Peyer's patch (tissue), 4 donors: ENCODE data around the gene LRRC28. TPM values are rescaled to one million over a fixed set of nuclear protein-coding genes. Genes with fewer than 3 reads are reported as not detected.

Experiments used
- DNase-seq, 3 donors: peaks; one replicate each; pipeline ENCODE4 v3.0.0-alpha.2; 2017 to 2019
- H3K27ac ChIP-seq, 4 donors: fragments of 200-600 bp; sonication (generic); one replicate each; pipeline ENCODE4 v1.5.1; 2016 to 2019
- H3K27me3 ChIP-seq, 2 donors: fragments of 200-600 bp; sonication (generic); one replicate each; pipeline ENCODE4 v1.5.1; 2019
- H3K36me3 ChIP-seq, 3 donors: fragments of 200-600 bp; sonication (generic); one replicate each; pipeline ENCODE4 v1.5.1; 2016 to 2019
- H3K4me1 ChIP-seq, 4 donors: fragments of 200-600 bp; sonication (generic); one replicate each; pipeline ENCODE4 v1.5.1; 2016 to 2019
- H3K4me3 ChIP-seq, 4 donors: fragments of 200-600 bp; sonication (generic); 1 replicate in 3 of 4; 2 replicates in 1 of 4; pipeline ENCODE4 v1.5.1; 2016 to 2019; ENCODE audit warnings: mild to moderate bottlenecking in 1 of 4
- H3K9me3 ChIP-seq, 4 donors: fragments of 200-600 bp; sonication (generic); one replicate each; pipeline ENCODE4 v1.5.1; 2016 to 2019; ENCODE audit warnings: mild to moderate bottlenecking in 1 of 4
- CTCF ChIP-seq, 6 experiments: fragments of 450-650 bp in 4 of 6; fragments of 200-600 bp in 2 of 6; sonication (generic) in 1 of 6; IDR thresholded peaks; one replicate each; pipeline ENCODE4 v1.5.1; 2017 to 2019; ENCODE audit warnings: antibody characterized with exemption in 6 of 6, mild to moderate bottlenecking in 3 of 6, moderate library complexity in 1 of 6
- POLR2A ChIP-seq, 2 donors: fragments of 450-650 bp; IDR thresholded peaks; one replicate each; pipeline ENCODE4 v1.5.1; 2017; ENCODE audit warnings: antibody characterized with exemption in 2 of 2, mild to moderate bottlenecking in 2 of 2, moderate library complexity in 2 of 2
- total RNA-seq, 4 donors: library from RNA; depleted of rRNA; stranded (reverse); fragments of >200 nt; gene quantifications; one replicate each; pipeline ENCODE4 v1.1.0, GENCODE V29; 2016

LRRC28 gene
- total RNA-seq, 4 donors from 2014 or later: 62.7 to 197 (median 157) TPM

GRCh38 chr15:99333981-99334380, 82.7 kb downstream of the LRRC28 start:
- Histone ChIP-seq H3K27ac (no peak overlapping the region), H3K27me3 (no peaks in the 10 kb centered on the region), H3K4me3 (no peak overlapping the region), H3K4me1 (no peaks in the 10 kb centered on the region), H3K9me3 (no peaks in the 10 kb centered on the region), H3K36me3 (peaks cover 0 to 18% (median 0%) of the 10 kb centered on the region in 3 donors)
- no peak for TF ChIP-seq CTCF (IDR thresholded peaks at IDR 0.05)
- no peak for TF ChIP-seq POLR2A (IDR thresholded peaks at IDR 0.05)
- DNase-seq: no peak

DNA sequence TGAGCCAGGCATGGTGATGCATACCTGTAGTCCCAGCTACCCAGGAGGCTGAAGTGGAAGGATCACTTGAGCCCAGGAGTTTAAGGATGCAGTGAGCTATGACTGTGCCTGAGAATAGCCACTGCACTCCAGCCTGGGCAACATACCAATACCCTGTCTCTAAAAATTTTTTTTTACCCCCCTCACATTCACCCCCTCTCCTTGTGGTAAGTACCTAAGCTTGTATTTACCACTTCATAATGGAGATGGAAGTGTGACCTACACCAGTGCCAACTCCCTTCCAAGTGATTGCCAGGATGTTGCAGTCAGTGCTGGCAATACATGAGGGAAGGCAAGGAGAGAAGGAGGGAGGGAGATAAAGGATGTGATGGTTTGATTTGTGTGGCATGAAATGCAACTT, 84.2 kb downstream of the LRRC28 start:
- H3K27ac ChIP-seq: no peak overlapping the region
- H3K4me1 ChIP-seq: no peaks in the 10 kb centered on the region
- no peaks in the 10 kb centered on the region for H3K9me3 ChIP-seq
- TF ChIP-seq CTCF (IDR thresholded peaks at IDR 0.05): no peak
- TF ChIP-seq POLR2A (IDR thresholded peaks at IDR 0.05): no peak
- no peaks in the 10 kb centered on the region for H3K27me3 ChIP-seq
- no peak overlapping the region for H3K4me3 ChIP-seq
- no peak for DNase-seq
- H3K36me3 ChIP-seq: peaks cover 0 to 18% (median 0%) of the 10 kb centered on the region in 3 donors

DNA sequence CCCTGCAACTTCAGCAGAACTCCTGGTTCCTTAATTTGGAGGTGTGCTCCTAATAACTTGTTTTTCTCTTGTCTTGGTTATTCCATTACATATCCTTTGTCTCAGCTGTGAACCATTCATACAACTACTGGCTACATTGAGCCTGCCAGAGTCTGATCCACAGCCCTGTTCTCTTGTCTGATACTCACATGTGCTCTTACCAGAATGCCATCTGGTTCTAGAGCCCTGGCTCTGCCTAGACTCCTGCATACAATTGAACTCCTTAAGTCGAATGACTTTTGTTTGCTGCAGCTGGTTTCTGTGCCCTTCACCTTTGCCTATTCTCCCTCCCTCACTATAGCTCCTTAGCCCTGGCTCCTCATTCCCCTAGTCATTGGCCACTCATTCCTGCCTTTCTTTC, 85.5 kb downstream of the LRRC28 start:
- no peaks in the 10 kb centered on the region for H3K4me1 ChIP-seq
- DNase-seq: no peak
- TF ChIP-seq POLR2A (IDR thresholded peaks at IDR 0.05) (no peak), CTCF (IDR thresholded peaks at IDR 0.05) (no peak)

GRCh38 chr15:99340347-99340746, 89.1 kb downstream of the LRRC28 start:
- no peak for DNase-seq
- no peaks in the 10 kb centered on the region for H3K27me3 ChIP-seq

More for the DNA sequence above, 85.5 kb downstream of the LRRC28 start:
- no peaks in the 10 kb centered on the region for H3K27me3 ChIP-seq
- no peak overlapping the region for H3K4me3 ChIP-seq
- no peak overlapping the region for H3K27ac ChIP-seq
- H3K36me3 ChIP-seq: peaks cover 0 to 18% (median 0%) of the 10 kb centered on the region in 3 donors
- H3K9me3 ChIP-seq: no peaks in the 10 kb centered on the region

GRCh38 chr15:99341786-99342185, 90.5 kb downstream of the LRRC28 start:
- Histone ChIP-seq H3K4me3 (no peak overlapping the region), H3K27ac (no peak overlapping the region)
- DNase-seq: no peak

More at GRCh38 chr15:99340347-99340746, 89.1 kb downstream of the LRRC28 start:
- H3K4me1 ChIP-seq: no peaks in the 10 kb centered on the region
- H3K36me3 ChIP-seq: peaks cover 0 to 18% (median 0%) of the 10 kb centered on the region in 3 donors
- H3K4me3 ChIP-seq: no peak overlapping the region
- no peaks in the 10 kb centered on the region for H3K9me3 ChIP-seq
- TF ChIP-seq CTCF (IDR thresholded peaks at IDR 0.05) (no peak), POLR2A (IDR thresholded peaks at IDR 0.05) (no peak)
- no peak overlapping the region for H3K27ac ChIP-seq

More at GRCh38 chr15:99341786-99342185, 90.5 kb downstream of the LRRC28 start:
- TF ChIP-seq CTCF (IDR thresholded peaks at IDR 0.05) (no peak), POLR2A (IDR thresholded peaks at IDR 0.05) (no peak)
- Histone ChIP-seq H3K27me3 (no peaks in the 10 kb centered on the region), H3K4me1 (no peaks in the 10 kb centered on the region), H3K9me3 (no peaks in the 10 kb centered on the region), H3K36me3 (peaks cover 0 to 18% (median 0%) of the 10 kb centered on the region in 3 donors)
